HEK293 (cell line): Measurements from ENCODE around the gene KRTAP9-6.

Experiments
- CTCF ChIA-PET: fragments of 350-600 bp; formaldehyde crosslinking; extraction: SDS; loops from one replicate; lab custom pipeline; 2021; ENCODE audit warnings: antibody characterized with exemption; lab: Yijun Ruan, JAX
- POLR2A ChIA-PET: fragments of 300-600 bp; formaldehyde crosslinking; extraction: SDS; loops from one replicate; lab custom pipeline; 2020; ENCODE audit warnings: antibody characterized with exemption, inconsistent platforms; lab: Yijun Ruan, JAX
- H3K27ac ChIP-seq: fragments of 200-500 bp; sonication (Bioruptor generic); 2 replicates; pipeline ENCODE4 v1.5.1; 2014; ENCODE audit warnings: low read depth, low read length, control low read depth, inconsistent platforms; ENCODE audit errors: extremely low read depth
- H3K36me3 ChIP-seq, 2 experiments: fragments of 200-500 bp in 1 of 2; sonication (Bioruptor generic) in 1 of 2; 1 replicate in 1 of 2; 2 replicates in 1 of 2; pipeline ENCODE4 v1.5.1; 2014 to 2017; ENCODE audit warnings: inconsistent platforms in 2 of 2, low read length in 2 of 2; ENCODE audit not compliant: control insufficient read depth in 2 of 2, insufficient read depth in 1 of 2
- H3K4me1 ChIP-seq: fragments of 200-500 bp; sonication (Bioruptor generic); 2 replicates; pipeline ENCODE4 v1.5.1; 2014; ENCODE audit warnings: mild to moderate bottlenecking, low read length, inconsistent platforms; ENCODE audit not compliant: control insufficient read depth, insufficient read depth
- H3K4me3 ChIP-seq: 2 replicates; pipeline ENCODE4 v1.5.1; 2011; ENCODE audit warnings: low read depth, mild to moderate bottlenecking, control low read depth, low read length, moderate library complexity
- H3K9me3 ChIP-seq: fragments of 200-500 bp; sonication (Bioruptor generic); 2 replicates; pipeline ENCODE4 v1.5.1; 2014; ENCODE audit warnings: low read depth, low read length, inconsistent platforms; ENCODE audit not compliant: control insufficient read depth, insufficient read depth
- BCL11A ChIP-seq: fragments of 450-650 bp; formaldehyde crosslinking; IDR thresholded peaks from 2 replicates; pipeline ENCODE4 v1.5.1; 2016; ENCODE audit warnings: low read depth, missing biosample characterization, missing genetic modification characterization
- BCL11B ChIP-seq: fragments of 450-650 bp; formaldehyde crosslinking; IDR thresholded peaks from 2 replicates; pipeline ENCODE4 v1.5.1; 2016; ENCODE audit warnings: low read depth, missing biosample characterization, missing genetic modification characterization
- HOXA7 ChIP-seq: sonication (generic); formaldehyde crosslinking; IDR thresholded peaks from 2 replicates; pipeline ENCODE4 v1.8.1; 2022; ENCODE audit warnings: missing genetic modification reagents, borderline replicate concordance
- KLF1 ChIP-seq: fragments of 450-650 bp; formaldehyde crosslinking; IDR thresholded peaks from 2 replicates; pipeline ENCODE4 v1.5.1; 2016; ENCODE audit warnings: missing biosample characterization, missing genetic modification characterization
- OVOL3 ChIP-seq: fragments of 450-650 bp; formaldehyde crosslinking; IDR thresholded peaks from 2 replicates; pipeline ENCODE4 v1.5.1; 2016; ENCODE audit warnings: missing biosample characterization, missing genetic modification characterization
- ZBTB21 ChIP-seq: fragments of 450-650 bp; formaldehyde crosslinking; IDR thresholded peaks from 2 replicates; pipeline ENCODE4 v1.5.1; 2017; ENCODE audit warnings: missing biosample characterization, missing genetic modification characterization
- ZBTB8A ChIP-seq: fragments of 450-650 bp; formaldehyde crosslinking; IDR thresholded peaks from 2 replicates; pipeline ENCODE4 v1.5.1; 2016; ENCODE audit warnings: missing biosample characterization, missing genetic modification characterization
- ZFP41 ChIP-seq: fragments of 450-650 bp; formaldehyde crosslinking; IDR thresholded peaks from 2 replicates; pipeline ENCODE4 v1.5.1; 2016; ENCODE audit warnings: missing biosample characterization, missing genetic modification characterization, borderline replicate concordance
- ZNF114 ChIP-seq: fragments of 450-650 bp; formaldehyde crosslinking; IDR thresholded peaks from 2 replicates; pipeline ENCODE4 v1.5.0; 2017; ENCODE audit warnings: missing biosample characterization, missing genetic modification characterization
- ZNF157 ChIP-seq: fragments of 450-650 bp; formaldehyde crosslinking; IDR thresholded peaks from 2 replicates; pipeline ENCODE4 v1.5.1; 2016; ENCODE audit warnings: missing biosample characterization, missing genetic modification characterization
- ZNF2 ChIP-seq: fragments of 450-650 bp; formaldehyde crosslinking; IDR thresholded peaks from 2 replicates; pipeline ENCODE4 v1.5.1; 2016; ENCODE audit warnings: missing biosample characterization, missing genetic modification characterization
- ZNF266 ChIP-seq: fragments of 450-650 bp; formaldehyde crosslinking; IDR thresholded peaks from 2 replicates; pipeline ENCODE4 v1.5.1; 2016; ENCODE audit warnings: missing biosample characterization, missing genetic modification characterization, low read depth
- ZNF473 ChIP-seq: fragments of 450-650 bp; formaldehyde crosslinking; IDR thresholded peaks from 2 replicates; pipeline ENCODE4 v1.5.1; 2017; ENCODE audit warnings: missing biosample characterization, missing genetic modification characterization
- ZNF530 ChIP-seq: fragments of 450-650 bp; formaldehyde crosslinking; IDR thresholded peaks from 2 replicates; pipeline ENCODE4 v1.5.1; 2016; ENCODE audit warnings: low read depth, missing biosample characterization, missing genetic modification characterization
- ZNF560 ChIP-seq: fragments of 450-650 bp; formaldehyde crosslinking; IDR thresholded peaks from 2 replicates; pipeline ENCODE4 v1.5.1; 2017; ENCODE audit warnings: missing biosample characterization, missing genetic modification characterization, borderline replicate concordance
- ZNF624 ChIP-seq: fragments of 450-650 bp; formaldehyde crosslinking; IDR thresholded peaks from 2 replicates; pipeline ENCODE4 v1.5.1; 2017; ENCODE audit warnings: missing biosample characterization, missing genetic modification characterization
- ZNF629 ChIP-seq: fragments of 450-650 bp; formaldehyde crosslinking; IDR thresholded peaks from 2 replicates; pipeline ENCODE4 v1.5.1; 2017; ENCODE audit warnings: missing biosample characterization, missing genetic modification characterization
- ZNF791 ChIP-seq: fragments of 450-650 bp; formaldehyde crosslinking; IDR thresholded peaks from 2 replicates; pipeline ENCODE4 v1.5.1; 2016; ENCODE audit warnings: missing biosample characterization, missing genetic modification characterization
- TF ChIP-seq, protein P1 (sequence below): fragments of 450-650 bp; formaldehyde crosslinking; IDR thresholded peaks from 2 replicates; pipeline ENCODE4 v1.5.1; 2016; ENCODE audit warnings: missing biosample characterization, missing genetic modification characterization
- TF ChIP-seq, protein P2 (sequence below): fragments of 450-650 bp; formaldehyde crosslinking; IDR thresholded peaks from 2 replicates; pipeline ENCODE4 v1.5.1; 2016; ENCODE audit warnings: missing biosample characterization, missing genetic modification characterization
- TF ChIP-seq, protein P3 (sequence below): fragments of 450-650 bp; formaldehyde crosslinking; IDR thresholded peaks from 2 replicates; pipeline ENCODE4 v1.5.1; 2016; ENCODE audit warnings: missing biosample characterization, missing genetic modification characterization

KRTAP9-6 gene

DNA sequence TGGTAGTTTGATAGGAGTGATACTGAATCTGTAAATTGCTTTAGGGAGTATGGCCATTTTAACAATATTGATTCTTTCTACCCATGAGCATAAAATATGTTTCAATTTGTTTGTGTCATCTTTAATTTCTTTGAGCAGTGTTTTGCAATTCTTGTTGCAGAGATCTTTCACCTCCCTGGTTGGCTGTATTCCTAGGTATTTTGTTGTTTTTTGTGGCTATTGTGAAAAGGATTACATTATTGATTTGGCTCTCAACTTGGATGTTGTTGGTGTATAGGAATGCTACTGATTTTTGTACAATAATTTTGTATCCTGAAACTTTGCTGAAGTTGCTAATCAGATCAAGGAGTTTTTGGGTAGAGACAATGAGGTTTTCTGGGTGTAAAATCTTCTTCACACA lies 6.8 kb upstream of the KRTAP9-6 start (continued):
- TF ChIP-seq BCL11B: no peak
- TF ChIP-seq ZNF266 (tag by site-specific recombination): no peak
- no peak for TF ChIP-seq KLF1 (tag by site-specific recombination)

DNA sequence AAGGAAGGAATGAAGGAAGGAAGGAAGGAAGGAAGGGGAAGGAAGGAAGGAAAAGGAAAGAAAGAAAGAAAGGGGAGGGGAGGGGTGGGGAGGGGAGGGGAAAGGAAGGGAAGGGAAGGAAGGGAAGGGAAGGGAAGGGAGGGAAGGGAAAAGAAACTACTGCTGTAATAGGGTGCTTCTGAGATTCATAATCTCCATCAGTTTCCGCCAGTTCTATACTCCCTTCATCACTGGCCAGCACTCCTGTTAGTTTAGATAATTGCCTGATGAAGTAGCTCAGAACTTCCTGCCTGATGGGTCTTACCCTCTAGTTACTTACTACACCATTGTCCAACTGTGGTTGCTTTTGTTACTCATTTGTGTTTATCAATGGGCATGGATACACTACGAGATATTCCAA lies 2.0 kb upstream of the KRTAP9-6 start:
- Histone ChIP-seq H3K4me1 (no peaks in the 10 kb centered on the region), H3K4me3 (no peak overlapping the region), H3K36me3 (no peaks in the 10 kb centered on the region), H3K9me3 (no peaks in the 10 kb centered on the region), H3K27ac (no peak overlapping the region)
- TF ChIP-seq ZNF629 (tag by site-specific recombination) (no peak), BCL11A (tag by site-specific recombination) (no peak), ZBTB21 (tag by site-specific recombination) (no peak), KLF1 (tag by site-specific recombination) (no peak), ZNF157 (tag by site-specific recombination) (no peak), ZNF2 (no peak), ZFP41 (tag by site-specific recombination) (no peak), HOXA7 (no peak), ZNF530 (no peak), ZNF624 (tag by site-specific recombination) (no peak), ZNF473 (tag by site-specific recombination) (no peak), ZBTB8A (no peak), OVOL3 (tag by site-specific recombination) (no peak), ZNF791 (tag by site-specific recombination) (no peak), ZNF114 (tag by site-specific recombination) (no peak), ZNF560 (no peak)
- TF ChIP-seq, protein P1, sequence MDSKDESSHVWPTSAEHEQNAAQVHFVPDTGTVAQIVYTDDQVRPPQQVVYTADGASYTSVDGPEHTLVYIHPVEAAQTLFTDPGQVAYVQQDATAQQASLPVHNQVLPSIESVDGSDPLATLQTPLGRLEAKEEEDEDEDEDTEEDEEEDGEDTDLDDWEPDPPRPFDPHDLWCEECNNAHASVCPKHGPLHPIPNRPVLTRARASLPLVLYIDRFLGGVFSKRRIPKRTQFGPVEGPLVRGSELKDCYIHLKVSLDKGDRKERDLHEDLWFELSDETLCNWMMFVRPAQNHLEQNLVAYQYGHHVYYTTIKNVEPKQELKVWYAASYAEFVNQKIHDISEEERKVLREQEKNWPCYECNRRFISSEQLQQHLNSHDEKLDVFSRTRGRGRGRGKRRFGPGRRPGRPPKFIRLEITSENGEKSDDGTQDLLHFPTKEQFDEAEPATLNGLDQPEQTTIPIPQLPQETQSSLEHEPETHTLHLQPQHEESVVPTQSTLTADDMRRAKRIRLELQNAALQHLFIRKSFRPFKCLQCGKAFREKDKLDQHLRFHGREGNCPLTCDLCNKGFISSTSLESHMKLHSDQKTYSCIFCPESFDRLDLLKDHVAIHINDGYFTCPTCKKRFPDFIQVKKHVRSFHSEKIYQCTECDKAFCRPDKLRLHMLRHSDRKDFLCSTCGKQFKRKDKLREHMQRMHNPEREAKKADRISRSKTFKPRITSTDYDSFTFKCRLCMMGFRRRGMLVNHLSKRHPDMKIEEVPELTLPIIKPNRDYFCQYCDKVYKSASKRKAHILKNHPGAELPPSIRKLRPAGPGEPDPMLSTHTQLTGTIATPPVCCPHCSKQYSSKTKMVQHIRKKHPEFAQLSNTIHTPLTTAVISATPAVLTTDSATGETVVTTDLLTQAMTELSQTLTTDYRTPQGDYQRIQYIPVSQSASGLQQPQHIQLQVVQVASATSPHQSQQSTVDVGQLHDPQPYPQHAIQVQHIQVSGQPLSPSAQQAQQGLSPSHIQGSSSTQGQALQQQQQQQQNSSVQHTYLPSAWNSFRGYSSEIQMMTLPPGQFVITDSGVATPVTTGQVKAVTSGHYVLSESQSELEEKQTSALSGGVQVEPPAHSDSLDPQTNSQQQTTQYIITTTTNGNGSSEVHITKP (tag by site-specific recombination): no peak
- TF ChIP-seq, protein P2, sequence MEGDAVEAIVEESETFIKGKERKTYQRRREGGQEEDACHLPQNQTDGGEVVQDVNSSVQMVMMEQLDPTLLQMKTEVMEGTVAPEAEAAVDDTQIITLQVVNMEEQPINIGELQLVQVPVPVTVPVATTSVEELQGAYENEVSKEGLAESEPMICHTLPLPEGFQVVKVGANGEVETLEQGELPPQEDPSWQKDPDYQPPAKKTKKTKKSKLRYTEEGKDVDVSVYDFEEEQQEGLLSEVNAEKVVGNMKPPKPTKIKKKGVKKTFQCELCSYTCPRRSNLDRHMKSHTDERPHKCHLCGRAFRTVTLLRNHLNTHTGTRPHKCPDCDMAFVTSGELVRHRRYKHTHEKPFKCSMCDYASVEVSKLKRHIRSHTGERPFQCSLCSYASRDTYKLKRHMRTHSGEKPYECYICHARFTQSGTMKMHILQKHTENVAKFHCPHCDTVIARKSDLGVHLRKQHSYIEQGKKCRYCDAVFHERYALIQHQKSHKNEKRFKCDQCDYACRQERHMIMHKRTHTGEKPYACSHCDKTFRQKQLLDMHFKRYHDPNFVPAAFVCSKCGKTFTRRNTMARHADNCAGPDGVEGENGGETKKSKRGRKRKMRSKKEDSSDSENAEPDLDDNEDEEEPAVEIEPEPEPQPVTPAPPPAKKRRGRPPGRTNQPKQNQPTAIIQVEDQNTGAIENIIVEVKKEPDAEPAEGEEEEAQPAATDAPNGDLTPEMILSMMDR: no peak
- TF ChIP-seq, protein P3, sequence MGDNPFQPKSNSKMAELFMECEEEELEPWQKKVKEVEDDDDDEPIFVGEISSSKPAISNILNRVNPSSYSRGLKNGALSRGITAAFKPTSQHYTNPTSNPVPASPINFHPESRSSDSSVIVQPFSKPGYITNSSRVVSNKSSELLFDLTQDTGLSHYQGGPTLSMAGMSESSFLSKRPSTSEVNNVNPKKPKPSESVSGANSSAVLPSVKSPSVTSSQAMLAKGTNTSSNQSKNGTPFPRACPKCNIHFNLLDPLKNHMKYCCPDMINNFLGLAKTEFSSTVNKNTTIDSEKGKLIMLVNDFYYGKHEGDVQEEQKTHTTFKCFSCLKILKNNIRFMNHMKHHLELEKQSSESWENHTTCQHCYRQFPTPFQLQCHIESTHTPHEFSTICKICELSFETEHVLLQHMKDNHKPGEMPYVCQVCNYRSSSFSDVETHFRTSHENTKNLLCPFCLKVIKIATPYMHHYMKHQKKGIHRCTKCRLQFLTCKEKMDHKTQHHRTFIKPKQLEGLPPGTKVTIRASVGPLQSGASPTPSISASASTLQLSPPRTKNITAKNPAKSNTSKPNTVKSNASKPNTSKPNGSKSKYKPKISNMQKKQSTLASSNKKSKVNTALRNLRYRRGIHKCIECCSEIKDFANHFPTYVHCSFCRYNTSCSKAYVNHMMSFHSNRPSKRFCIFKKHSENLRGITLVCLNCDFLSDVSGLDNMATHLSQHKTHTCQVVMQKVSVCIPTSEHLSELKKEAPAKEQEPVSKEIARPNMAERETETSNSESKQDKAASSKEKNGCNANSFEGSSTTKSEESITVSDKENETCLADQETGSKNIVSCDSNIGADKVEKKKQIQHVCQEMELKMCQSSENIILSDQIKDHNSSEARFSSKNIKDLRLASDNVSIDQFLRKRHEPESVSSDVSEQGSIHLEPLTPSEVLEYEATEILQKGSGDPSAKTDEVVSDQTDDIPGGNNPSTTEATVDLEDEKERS (tag by site-specific recombination): no peak
- POLR2A ChIA-PET: no interaction called here
- CTCF ChIA-PET: no interaction called here
